Activated CD4-positive, alpha-beta T cell treated with anti-CD3 and anti-CD28 coated beads, Interleukin-2, amount 50 U/mL, for 1 hour (primary cell): Measurements from ENCODE around the gene SLC6A3.
"Not testable (repeated sequence)": the region's sequence is repeated elsewhere in the genome, so short reads cannot be mapped to it uniquely, and the experiment has no call there.

ENCODE experiments used
- DNase-seq: peaks from one replicate; pipeline ENCODE4 v3.0.0-alpha.2; 2020

SLC6A3 gene

GRCh38 chr5:1463326-1464095 is 18.3 kb upstream of the SLC6A3 start:
- DNase-seq = no peak

- DNase-seq = no peak
These were observed 17.1 kb upstream of the SLC6A3 start for GRCh38 chr5:1462358-1462757.

DNA sequence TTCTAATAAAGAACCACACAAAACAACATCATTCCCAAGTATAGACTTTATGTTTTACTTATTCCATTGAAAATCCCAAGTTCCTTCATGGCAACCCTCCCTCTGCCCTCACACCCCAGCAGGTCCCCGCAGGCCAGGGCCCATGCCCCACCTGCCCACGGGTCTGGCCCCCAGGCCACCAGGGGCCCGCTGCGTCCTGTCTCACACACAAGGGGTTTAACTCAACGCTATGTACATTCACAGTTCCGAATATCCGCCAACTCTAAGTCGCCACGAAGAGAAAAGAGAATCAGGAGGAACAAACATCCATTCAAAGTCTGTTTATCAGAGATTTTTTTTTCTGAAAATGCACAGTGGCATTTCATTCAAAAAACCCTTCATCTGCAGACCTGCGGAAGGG is 16.2 kb upstream of the SLC6A3 start:
- DNase-seq = no peak

- DNase-seq = no peak
These were observed 14.9 kb upstream of the SLC6A3 start for GRCh38 chr5:1460054-1460682.

- not testable (repeated sequence) for DNase-seq
These were observed 14.2 kb upstream of the SLC6A3 start for GRCh38 chr5:1459435-1459834.

- DNase-seq = not testable (repeated sequence)
These were observed 11.1 kb upstream of the SLC6A3 start for GRCh38 chr5:1456110-1456881.

DNA sequence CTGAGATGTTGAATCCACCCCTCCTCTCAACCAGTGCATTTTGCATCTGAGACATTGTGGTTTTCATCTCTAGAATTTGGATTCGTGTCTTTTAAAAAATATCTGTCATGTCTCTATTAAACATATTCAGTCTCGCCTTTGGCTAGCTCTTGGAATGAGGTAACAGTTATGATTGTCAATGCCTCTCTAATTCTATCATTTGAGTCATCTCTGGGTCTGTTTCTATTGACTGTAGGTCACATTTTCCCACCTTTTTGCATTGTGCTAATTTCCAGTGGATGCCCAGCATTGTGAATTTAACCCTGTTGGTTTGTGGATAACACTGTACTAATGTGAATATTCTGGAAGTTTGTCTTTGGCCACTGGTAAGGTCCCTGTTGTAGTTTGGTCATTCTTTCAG is 8.4 kb upstream of the SLC6A3 start:
- no peak for DNase-seq

- no peak for DNase-seq
These were observed 3.9 kb upstream of the SLC6A3 start for GRCh38 chr5:1449081-1449630.

GRCh38 chr5:1448511-1449011 is 3.3 kb upstream of the SLC6A3 start:
- no peak for DNase-seq

DNA sequence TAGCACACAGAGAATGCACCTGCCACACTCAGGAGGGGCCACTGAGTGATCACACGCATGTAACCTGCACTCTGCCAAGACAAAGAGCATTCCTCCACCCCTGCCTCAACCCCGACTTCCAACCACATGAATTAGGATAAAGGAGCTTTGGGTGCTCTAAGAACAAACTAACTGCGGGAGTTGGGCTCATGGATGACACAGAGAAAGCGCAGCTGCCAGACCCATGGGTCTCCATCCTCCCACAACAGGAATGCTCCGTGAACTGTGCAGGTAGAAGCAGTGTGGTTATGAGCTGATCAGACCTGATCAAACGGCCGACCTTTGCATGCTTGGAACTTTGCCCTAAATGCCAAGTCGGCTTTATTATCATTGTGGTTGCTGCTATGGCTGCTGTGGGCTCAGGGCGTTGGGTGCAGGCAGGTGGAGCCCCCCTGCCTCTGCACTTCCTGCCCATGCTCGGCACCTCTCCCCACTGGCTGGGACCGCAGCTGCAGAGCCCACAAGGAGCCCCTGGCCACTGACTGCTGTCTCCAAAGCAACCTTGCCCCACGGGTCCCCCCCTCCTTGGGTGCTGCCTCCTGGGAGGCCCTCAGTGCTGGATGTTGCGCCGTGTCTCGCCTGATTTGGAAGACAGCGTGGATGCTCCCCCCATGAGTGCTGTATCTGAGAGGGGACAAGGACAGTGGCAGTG is 2.6 kb upstream of the SLC6A3 start:
- DNase-seq = no peak

- no peak for DNase-seq
These were observed 1.5 kb upstream of the SLC6A3 start for GRCh38 chr5:1446602-1447343.

GRCh38 chr5:1445689-1446601 is 705 bp upstream of the SLC6A3 start:
- no peak for DNase-seq

DNA sequence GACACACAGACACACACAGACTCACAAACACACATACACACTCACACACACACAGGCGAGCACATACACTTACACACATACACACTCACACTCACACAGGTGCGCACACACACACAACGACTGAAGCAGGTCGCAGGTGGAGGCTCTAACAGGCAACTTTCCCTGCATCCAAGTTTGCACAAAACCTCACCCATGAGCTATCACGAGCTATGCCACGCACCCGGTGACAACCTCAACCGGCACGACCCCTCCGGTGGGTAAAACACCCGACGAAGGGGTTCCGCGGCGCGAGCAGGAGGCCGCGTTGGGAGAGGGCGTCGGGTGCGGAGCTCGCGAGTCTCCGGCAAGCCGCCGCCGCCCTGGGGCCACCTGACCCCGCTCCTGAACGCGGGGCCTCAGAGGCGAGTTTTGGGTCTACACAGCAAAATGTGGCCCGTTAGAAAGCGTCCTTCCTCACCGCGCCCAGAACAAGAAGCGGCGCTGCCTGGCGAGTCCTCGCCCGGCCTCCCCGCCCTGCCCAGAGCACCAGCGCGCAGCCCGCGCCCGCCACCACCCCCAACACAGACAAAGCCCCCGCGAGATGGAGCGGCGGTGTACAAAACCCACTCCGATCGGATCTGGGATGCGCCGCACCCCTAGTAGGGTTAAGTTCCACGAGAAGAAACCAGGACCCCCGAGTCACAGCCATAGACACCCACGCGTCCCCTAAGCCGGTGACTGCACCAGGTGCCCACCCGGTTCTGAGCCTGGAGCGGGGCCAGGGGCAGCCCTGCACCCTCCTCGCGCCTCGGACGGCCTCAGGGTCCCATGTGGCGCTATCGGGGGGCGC is 665 bp downstream of the SLC6A3 start:
- DNase-seq = no peak

DNA sequence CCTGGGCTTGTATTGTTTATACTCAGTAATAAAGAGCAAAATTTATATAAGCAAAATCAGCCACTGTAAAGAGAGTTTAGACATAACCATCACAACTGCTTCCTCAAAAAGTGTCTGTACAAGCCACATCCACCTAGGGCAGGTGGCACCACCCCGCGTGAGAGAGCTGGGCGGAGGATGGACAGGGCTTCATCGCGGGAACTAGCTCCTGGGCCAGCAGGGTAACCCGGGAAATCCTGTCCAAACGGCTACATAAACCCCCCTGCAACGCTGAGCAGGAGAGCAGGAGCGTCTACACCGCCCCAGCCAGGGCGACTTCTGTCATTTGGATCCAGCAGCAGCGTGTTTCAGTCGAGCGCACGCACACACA is 1.3 kb downstream of the SLC6A3 start:
- DNase-seq = no peak

DNA sequence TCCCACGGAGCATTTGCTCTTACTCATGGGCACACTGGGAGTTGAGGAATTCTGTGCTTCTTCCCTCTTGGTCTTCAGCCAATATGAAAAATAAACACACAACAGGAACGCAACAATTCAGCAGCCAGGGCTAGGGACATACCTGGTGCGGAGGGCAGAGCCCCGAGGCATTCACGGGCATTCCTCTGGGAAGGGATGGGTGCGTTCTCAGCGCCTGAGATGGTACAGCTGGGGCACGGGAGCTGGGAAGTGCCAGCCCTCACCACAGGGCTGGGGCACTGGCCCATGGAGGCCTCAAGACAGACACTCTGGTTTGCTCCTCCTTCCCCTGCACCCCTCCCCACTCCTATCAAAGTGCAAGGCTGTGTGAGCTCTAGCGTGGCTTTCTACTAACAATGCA is 2.1 kb downstream of the SLC6A3 start:
- no peak for DNase-seq

DNA sequence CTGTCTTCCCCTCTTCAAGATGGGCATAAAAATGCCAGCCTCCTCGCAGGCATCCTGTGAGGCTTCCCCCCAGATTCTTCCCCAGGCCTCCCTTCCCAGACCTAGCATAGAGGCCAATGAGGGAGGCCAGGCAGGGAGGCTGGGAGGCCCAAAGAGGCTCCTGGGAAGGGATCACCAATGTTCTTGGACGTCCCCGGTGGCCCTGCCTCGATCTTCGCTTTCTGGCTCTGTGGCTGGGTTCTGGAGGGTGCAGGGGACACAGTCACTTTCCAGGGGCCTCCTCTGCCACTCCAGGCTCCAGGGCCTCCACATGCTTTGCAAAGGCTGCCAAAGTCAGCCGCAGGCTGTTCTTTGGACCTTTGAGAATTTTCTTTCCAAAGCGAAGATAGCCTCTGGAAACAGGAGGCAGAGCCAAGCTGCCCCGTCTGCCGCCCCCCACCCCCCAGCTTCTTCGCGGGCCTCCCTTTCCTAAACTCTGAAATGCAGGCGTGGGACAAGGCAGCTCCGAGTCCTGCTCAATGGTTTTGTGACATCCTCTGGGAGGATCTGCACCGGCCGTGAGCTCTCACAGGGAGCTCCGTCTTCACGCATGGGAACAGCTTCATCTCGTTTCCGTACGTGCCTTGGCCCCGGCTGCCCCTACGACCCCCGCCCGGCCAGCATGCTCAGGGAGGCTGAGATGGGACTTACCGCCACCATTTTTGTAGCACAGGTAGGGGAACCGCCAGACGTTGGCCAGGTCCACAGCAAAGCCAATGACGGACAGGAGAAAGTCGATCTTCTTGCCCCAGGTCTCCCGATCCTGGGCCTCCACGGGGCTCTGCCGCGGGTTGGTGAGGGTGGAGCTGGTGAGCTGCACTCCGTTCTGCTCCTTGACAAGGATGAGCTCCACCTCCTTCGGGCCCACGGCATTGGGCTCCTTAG is 2.8 kb downstream of the SLC6A3 start:
- DNase-seq = no peak

GRCh38 chr5:1441166-1441865 is 3.9 kb downstream of the SLC6A3 start:
- no peak for DNase-seq

GRCh38 chr5:1440098-1440493 is 5.1 kb downstream of the SLC6A3 start:
- no peak for DNase-seq
